HG03571 (cell line): Measurements from ENCODE around the gene WRNIP1.

Experiments
- ATAC-seq: cut with Tn5 transposase; IDR thresholded peaks from one replicate; pipeline ENCODE4 v1.9.1; 2021; ENCODE audit not compliant: unreplicated experiment

Gene WRNIP1

GRCh38 chr6:2740581-2740980 lies 24.6 kb upstream of the WRNIP1 start:
- ATAC-seq: no peak

- no peak for ATAC-seq
These were observed 23.4 kb upstream of the WRNIP1 start for GRCh38 chr6:2741756-2742155.

GRCh38 chr6:2743280-2744208 lies 21.6 kb upstream of the WRNIP1 start:
- no peak for ATAC-seq

- no peak for ATAC-seq
These were observed 20.9 kb upstream of the WRNIP1 start for GRCh38 chr6:2744209-2744771.

- ATAC-seq: no peak
These were observed 20.4 kb upstream of the WRNIP1 start for GRCh38 chr6:2744778-2745177.

- no peak for ATAC-seq
These were observed 19.9 kb upstream of the WRNIP1 start for GRCh38 chr6:2745246-2745645.

- ATAC-seq: no peak
These were observed 18.6 kb upstream of the WRNIP1 start for GRCh38 chr6:2746557-2747061.

- ATAC-seq: no peak
These were observed 17.0 kb upstream of the WRNIP1 start for GRCh38 chr6:2748183-2748582.

- ATAC-seq: no peak
These were observed 15.1 kb upstream of the WRNIP1 start for GRCh38 chr6:2749969-2750600.

GRCh38 chr6:2750832-2751231 lies 14.4 kb upstream of the WRNIP1 start, which contains the start of gene MYLK4:
Gene MYLK4, minus strand, starts transcription at chr6:2750922. Its CDS starts 1,628 bp downstream, at chr6:2749294.
- no peak for ATAC-seq

- ATAC-seq: no peak
These were observed 13.3 kb upstream of the WRNIP1 start for GRCh38 chr6:2751871-2752270.

GRCh38 chr6:2752477-2753109 lies 12.6 kb upstream of the WRNIP1 start:
- no peak for ATAC-seq

GRCh38 chr6:2753110-2753489 lies 12.1 kb upstream of the WRNIP1 start:
- no peak for ATAC-seq

GRCh38 chr6:2753743-2754142 lies 11.4 kb upstream of the WRNIP1 start:
- no peak for ATAC-seq

- no peak for ATAC-seq
These were observed 10.8 kb upstream of the WRNIP1 start for GRCh38 chr6:2754393-2754792.

- ATAC-seq: no peak
These were observed 10.3 kb upstream of the WRNIP1 start for GRCh38 chr6:2754911-2755310.

- no peak for ATAC-seq
These were observed 9.7 kb upstream of the WRNIP1 start for GRCh38 chr6:2755456-2755855.

- no peak for ATAC-seq
These were observed 9.0 kb upstream of the WRNIP1 start for GRCh38 chr6:2756241-2756640.

GRCh38 chr6:2756687-2757224 lies 8.4 kb upstream of the WRNIP1 start:
- ATAC-seq: no peak

GRCh38 chr6:2758980-2759379 lies 6.2 kb upstream of the WRNIP1 start:
- no peak for ATAC-seq
